Parathyroid adenoma (tissue), 2 donors: Measurements from ENCODE around the gene ZNF532.

Experiments used
- H2AFZ ChIP-seq: fragments of 300-600 bp; sonication (generic); one replicate; pipeline ENCODE4 v1.7.0; 2017; ENCODE audit warnings: antibody characterized with exemption, mild to moderate bottlenecking
- H3K27ac ChIP-seq: fragments of 300-600 bp; sonication (generic); one replicate; pipeline ENCODE4 v1.7.0; 2017
- H3K27me3 ChIP-seq: fragments of 300-600 bp; sonication (generic); one replicate; pipeline ENCODE4 v1.7.0; 2017; ENCODE audit warnings: low read length; ENCODE audit not compliant: control insufficient read depth, insufficient read depth
- H3K36me3 ChIP-seq: fragments of 300-600 bp; sonication (generic); one replicate; pipeline ENCODE4 v1.7.0; 2017; ENCODE audit warnings: low read length; ENCODE audit not compliant: control insufficient read depth, insufficient read depth
- H3K4me1 ChIP-seq: fragments of 300-600 bp; sonication (generic); one replicate; pipeline ENCODE4 v1.7.0; 2017; ENCODE audit warnings: control low read depth
- H3K4me2 ChIP-seq: fragments of 300-600 bp; sonication (generic); one replicate; pipeline ENCODE4 v1.7.0; 2017; ENCODE audit warnings: low read length
- H3K4me3 ChIP-seq: fragments of 300-600 bp; sonication (generic); one replicate; pipeline ENCODE4 v1.7.0; 2017; ENCODE audit warnings: low read depth, low read length
- H3K79me2 ChIP-seq: fragments of 300-600 bp; sonication (generic); one replicate; pipeline ENCODE4 v1.7.0; 2017; ENCODE audit warnings: control low read depth
- H3K9ac ChIP-seq: fragments of 300-600 bp; sonication (generic); one replicate; pipeline ENCODE4 v1.7.0; 2017; ENCODE audit warnings: mild to moderate bottlenecking
- H3K9me3 ChIP-seq: fragments of 300-600 bp; sonication (generic); one replicate; pipeline ENCODE4 v1.7.0; 2017; ENCODE audit warnings: low read length; ENCODE audit not compliant: control insufficient read depth
- CTCF ChIP-seq: fragments of 300-600 bp; sonication (generic); IDR thresholded peaks from one replicate; pipeline ENCODE4 v1.7.0; 2017; ENCODE audit warnings: antibody characterized with exemption, mild to moderate bottlenecking
- donor health status: primary hyperparathyroidism.

ZNF532 gene

GRCh38 chr18:58996696-58997095, 132.0 kb downstream of the ZNF532 start:
- Histone ChIP-seq H3K4me3 (no peak overlapping the region), H3K4me1 (no peaks in the 10 kb centered on the region), H3K36me3 (no peaks in the 10 kb centered on the region), H3K79me2 (no peaks in the 10 kb centered on the region), H3K9me3 (no peaks in the 10 kb centered on the region), H2AFZ (no peak overlapping the region), H3K27me3 (no peaks in the 10 kb centered on the region), H3K27ac (no peak overlapping the region), H3K4me2 (no peak overlapping the region), H3K9ac (no peak overlapping the region)
- no peak for TF ChIP-seq CTCF

DNA sequence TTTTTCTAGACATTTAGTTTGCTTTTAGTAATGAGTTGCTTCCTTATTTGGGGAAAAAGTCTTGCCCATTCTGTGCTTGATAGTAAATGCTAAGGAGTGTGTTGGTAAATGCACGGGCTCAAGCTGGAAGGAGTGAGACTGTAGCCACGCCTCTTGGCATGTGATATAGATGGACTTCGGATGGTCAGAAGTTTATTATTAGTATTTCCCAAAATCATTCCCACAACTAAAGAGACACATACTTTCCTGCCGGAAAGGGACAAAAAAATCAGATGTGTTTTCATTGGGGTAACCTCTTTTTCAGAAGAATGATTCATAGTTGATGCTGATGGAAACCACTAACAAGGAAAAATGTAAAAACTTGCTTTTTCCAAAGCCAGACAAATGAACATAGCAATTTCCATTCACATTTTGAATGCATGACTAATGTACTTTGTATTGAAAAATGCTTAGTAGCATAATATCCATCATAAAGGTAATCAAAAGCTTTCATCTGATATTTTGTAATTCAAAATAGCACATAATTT, 133.2 kb downstream of the ZNF532 start:
- Histone ChIP-seq H3K79me2 (no peaks in the 10 kb centered on the region), H3K27me3 (no peaks in the 10 kb centered on the region), H3K27ac (peak overlapping the region; percentile 33), H3K9ac (no peak overlapping the region), H3K36me3 (no peaks in the 10 kb centered on the region), H3K4me3 (no peak overlapping the region), H2AFZ (no peak overlapping the region), H3K9me3 (no peaks in the 10 kb centered on the region), H3K4me1 (no peaks in the 10 kb centered on the region), H3K4me2 (no peak overlapping the region)
- TF ChIP-seq CTCF, result no peak

DNA sequence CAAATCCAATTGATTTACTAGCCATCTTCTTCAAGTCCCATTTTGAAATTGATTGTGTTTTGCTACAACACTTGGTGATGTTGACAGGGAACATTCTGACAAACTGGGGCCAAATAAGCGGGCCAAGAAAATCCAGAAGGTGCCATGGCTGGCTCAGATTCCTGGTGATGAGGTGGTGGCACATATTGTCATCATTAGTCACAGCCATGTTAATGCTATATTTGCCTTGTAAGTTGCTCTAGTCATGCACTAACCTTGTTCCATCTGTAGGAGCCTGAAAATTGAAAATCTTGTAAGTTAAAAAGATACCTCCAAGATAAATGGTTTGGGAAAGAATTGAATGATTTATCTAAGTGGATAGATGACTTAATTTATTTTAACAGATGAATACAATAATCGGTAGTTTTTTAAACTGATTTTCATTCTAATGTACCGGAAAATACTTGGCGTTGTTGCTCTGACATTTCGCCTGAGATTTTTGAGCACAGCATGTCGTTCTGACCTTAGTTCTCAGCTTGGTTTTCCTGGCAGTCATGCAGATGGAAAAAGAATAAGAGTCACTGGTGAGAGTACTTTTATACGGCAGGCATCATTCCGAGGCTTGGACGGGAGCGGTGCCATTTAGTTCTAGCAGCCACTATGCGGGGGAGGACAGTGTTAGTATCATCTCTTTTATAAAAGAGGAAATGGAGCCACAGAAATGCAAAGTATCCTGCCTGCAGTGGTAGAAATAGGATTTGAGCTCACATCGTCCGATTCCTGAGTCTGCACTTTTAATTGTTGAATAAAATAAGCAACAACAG, 133.9 kb downstream of the ZNF532 start:
- no peak overlapping the region for H3K4me3 ChIP-seq
- no peak overlapping the region for H3K9ac ChIP-seq
- no peaks in the 10 kb centered on the region for H3K79me2 ChIP-seq
- no peak overlapping the region for H2AFZ ChIP-seq
- H3K27ac ChIP-seq, result peak overlapping the region; percentile 33
- no peaks in the 10 kb centered on the region for H3K4me1 ChIP-seq
- no peaks in the 10 kb centered on the region for H3K27me3 ChIP-seq
- H3K9me3 ChIP-seq, result no peaks in the 10 kb centered on the region
- H3K4me2 ChIP-seq, result no peak overlapping the region
- no peak for TF ChIP-seq CTCF
- H3K36me3 ChIP-seq, result no peaks in the 10 kb centered on the region

- H3K4me1 ChIP-seq, result peaks cover 2% of the 10 kb centered on the region
- H3K27me3 ChIP-seq, result no peaks in the 10 kb centered on the region
- no peaks in the 10 kb centered on the region for H3K36me3 ChIP-seq
- H3K79me2 ChIP-seq, result no peaks in the 10 kb centered on the region
- H3K27ac ChIP-seq, result no peak overlapping the region
- H2AFZ ChIP-seq, result no peak overlapping the region
- no peaks in the 10 kb centered on the region for H3K9me3 ChIP-seq
- no peak for TF ChIP-seq CTCF
- H3K4me2 ChIP-seq, result no peak overlapping the region
- H3K4me3 ChIP-seq, result no peak overlapping the region
- no peak overlapping the region for H3K9ac ChIP-seq
Measured at GRCh38 chr18:59001166-59001565, 136.5 kb downstream of the ZNF532 start.

GRCh38 chr18:59001721-59002120, 137.0 kb downstream of the ZNF532 start:
- TF ChIP-seq CTCF, result no peak
- no peak overlapping the region for H2AFZ ChIP-seq
- no peak overlapping the region for H3K27ac ChIP-seq

More at GRCh38 chr18:59001721-59002120, 137.0 kb downstream of the ZNF532 start:
- Histone ChIP-seq H3K9me3 (no peaks in the 10 kb centered on the region), H3K79me2 (no peaks in the 10 kb centered on the region), H3K27me3 (no peaks in the 10 kb centered on the region), H3K36me3 (no peaks in the 10 kb centered on the region), H3K4me1 (peaks cover 2% of the 10 kb centered on the region), H3K4me3 (no peak overlapping the region), H3K9ac (no peak overlapping the region), H3K4me2 (no peak overlapping the region)
